ENCODE measurements around the gene ISG15.

- TF ChIP-seq CTCF (conservative IDR thresholded peaks at IDR 0.05; ENCODE audit: low read length): no peak
- TF ChIP-seq EZH2phosphoT487 (IDR thresholded peaks at IDR 0.05; ENCODE audit: borderline replicate concordance): no peak
Observed at GRCh38 chr1:1062348-1063163, 49.3 kb downstream of the ISG15 start.

Measured in Loucy (cell line).